CD4-positive, alpha-beta T cell treated with Interferon gamma for 1 hour (primary cell): ENCODE results near the gene TRMT1.

ENCODE experiments used
- DNase-seq: peaks from one replicate; pipeline ENCODE4 v3.0.0-alpha.2; 2020

TRMT1 gene

GRCh38 chr19:13089857-13090507 is 26.6 kb downstream of the TRMT1 start:
- DNase-seq = no peak

- no peak for DNase-seq
These were observed 27.2 kb downstream of the TRMT1 start for GRCh38 chr19:13089139-13089856.

- no peak for DNase-seq
These were observed 28.6 kb downstream of the TRMT1 start for GRCh38 chr19:13087795-13088537.

GRCh38 chr19:13087295-13087694 is 29.2 kb downstream of the TRMT1 start:
- no peak for DNase-seq

GRCh38 chr19:13086341-13086740 is 30.2 kb downstream of the TRMT1 start:
- DNase-seq = no peak

GRCh38 chr19:13085666-13086065 is 30.9 kb downstream of the TRMT1 start:
- no peak for DNase-seq

GRCh38 chr19:13083627-13084026 is 32.9 kb downstream of the TRMT1 start:
- no peak for DNase-seq

GRCh38 chr19:13083008-13083404 is 33.5 kb downstream of the TRMT1 start:
- DNase-seq = no peak

- no peak for DNase-seq
These were observed 34.1 kb downstream of the TRMT1 start for GRCh38 chr19:13082192-13083007.

- no peak for DNase-seq
These were observed 37.0 kb downstream of the TRMT1 start for GRCh38 chr19:13079542-13079986.

- no peak for DNase-seq
These were observed 37.5 kb downstream of the TRMT1 start for GRCh38 chr19:13078897-13079541.

GRCh38 chr19:13078381-13078780 is 38.2 kb downstream of the TRMT1 start:
- DNase-seq = no peak

- DNase-seq = no peak
These were observed 39.3 kb downstream of the TRMT1 start for GRCh38 chr19:13077240-13077639.

GRCh38 chr19:13076787-13077186 is 39.8 kb downstream of the TRMT1 start:
- DNase-seq = no peak

- DNase-seq = no peak
These were observed 40.2 kb downstream of the TRMT1 start for GRCh38 chr19:13076320-13076719.

GRCh38 chr19:13074378-13074777 is 42.2 kb downstream of the TRMT1 start:
- no peak for DNase-seq

- no peak for DNase-seq
These were observed 43.3 kb downstream of the TRMT1 start for GRCh38 chr19:13073263-13073662.

- DNase-seq = no peak
These were observed 44.2 kb downstream of the TRMT1 start for GRCh38 chr19:13072188-13072908.

- DNase-seq = no peak
These were observed 44.9 kb downstream of the TRMT1 start for GRCh38 chr19:13071444-13072187.

- DNase-seq = no peak
These were observed 46.0 kb downstream of the TRMT1 start for GRCh38 chr19:13070425-13071140.
